Brain microvascular endothelial cell (primary cell): ENCODE measurements around the gene MYCBP.
"Not testable (repeated sequence)": the region's sequence is repeated elsewhere in the genome, so short reads cannot be mapped to it uniquely, and the experiment has no call there.

ENCODE experiments used
- DNase-seq: peaks from one replicate; pipeline ENCODE4 v3.0.0-alpha.2; 2020
- H3K27ac ChIP-seq: fragments of 250-450 bp; sonication (Bioruptor Pico); 2 replicates; pipeline ENCODE4 v1.5.1; 2020; ENCODE audit warnings: mild to moderate bottlenecking, moderate library complexity
- H3K27me3 ChIP-seq: fragments of 250-450 bp; sonication (Bioruptor Pico); replicated peaks from 2 replicates; pipeline ENCODE4 v1.5.1; 2020; ENCODE audit warnings: mild to moderate bottlenecking
- H3K36me3 ChIP-seq: fragments of 250-450 bp; sonication (Bioruptor Pico); replicated peaks from 2 replicates; pipeline ENCODE4 v1.5.1; 2020; ENCODE audit warnings: mild to moderate bottlenecking
- H3K4me3 ChIP-seq: 2 replicates; pipeline ENCODE4 v1.5.1; 2011; ENCODE audit warnings: low read depth, mild to moderate bottlenecking, control low read depth, low read length, moderate library complexity
- in situ Hi-C: cut with HindIII; loops from 2 replicates; pipeline ENCODE4 v1.10.0; 2017; ENCODE audit warnings: low sequenced_read_pairs, low pct_ligation_motif_present
- TF ChIP-seq, protein P1 (sequence below): IDR thresholded peaks from 2 replicates; pipeline ENCODE4 v1.5.1; 2011; ENCODE audit warnings: low read depth, mild to moderate bottlenecking, moderate library complexity, low read length, control low read depth, inconsistent platforms; ENCODE audit errors: missing control alignments

MYCBP gene

GRCh38 chr1:38915352-38915948 lies 42.3 kb upstream of the MYCBP start:
- no peak for DNase-seq
- TF ChIP-seq, protein P1, sequence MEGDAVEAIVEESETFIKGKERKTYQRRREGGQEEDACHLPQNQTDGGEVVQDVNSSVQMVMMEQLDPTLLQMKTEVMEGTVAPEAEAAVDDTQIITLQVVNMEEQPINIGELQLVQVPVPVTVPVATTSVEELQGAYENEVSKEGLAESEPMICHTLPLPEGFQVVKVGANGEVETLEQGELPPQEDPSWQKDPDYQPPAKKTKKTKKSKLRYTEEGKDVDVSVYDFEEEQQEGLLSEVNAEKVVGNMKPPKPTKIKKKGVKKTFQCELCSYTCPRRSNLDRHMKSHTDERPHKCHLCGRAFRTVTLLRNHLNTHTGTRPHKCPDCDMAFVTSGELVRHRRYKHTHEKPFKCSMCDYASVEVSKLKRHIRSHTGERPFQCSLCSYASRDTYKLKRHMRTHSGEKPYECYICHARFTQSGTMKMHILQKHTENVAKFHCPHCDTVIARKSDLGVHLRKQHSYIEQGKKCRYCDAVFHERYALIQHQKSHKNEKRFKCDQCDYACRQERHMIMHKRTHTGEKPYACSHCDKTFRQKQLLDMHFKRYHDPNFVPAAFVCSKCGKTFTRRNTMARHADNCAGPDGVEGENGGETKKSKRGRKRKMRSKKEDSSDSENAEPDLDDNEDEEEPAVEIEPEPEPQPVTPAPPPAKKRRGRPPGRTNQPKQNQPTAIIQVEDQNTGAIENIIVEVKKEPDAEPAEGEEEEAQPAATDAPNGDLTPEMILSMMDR: no peak
- no peaks in the 10 kb centered on the region for H3K36me3 ChIP-seq
- H3K27me3 ChIP-seq: no peaks in the 10 kb centered on the region
- in situ Hi-C loops: no loop called here
- H3K4me3 ChIP-seq: no peak overlapping the region
- H3K27ac ChIP-seq: no peak overlapping the region

- in situ Hi-C loops, DNase-seq, H3K36me3 ChIP-seq, H3K27me3 ChIP-seq, H3K4me3 ChIP-seq, H3K27ac ChIP-seq: not testable (repeated sequence)
Measured at GRCh38 chr1:38914908-38915307, 41.8 kb upstream of the MYCBP start.

GRCh38 chr1:38908821-38909220 lies 35.7 kb upstream of the MYCBP start:
- no peak overlapping the region for H3K4me3 ChIP-seq
- H3K36me3 ChIP-seq: no peaks in the 10 kb centered on the region
- TF ChIP-seq, protein P1: no peak
- DNase-seq: no peak
- no peaks in the 10 kb centered on the region for H3K27me3 ChIP-seq
- in situ Hi-C loops: no loop called here
- no peak overlapping the region for H3K27ac ChIP-seq

DNA sequence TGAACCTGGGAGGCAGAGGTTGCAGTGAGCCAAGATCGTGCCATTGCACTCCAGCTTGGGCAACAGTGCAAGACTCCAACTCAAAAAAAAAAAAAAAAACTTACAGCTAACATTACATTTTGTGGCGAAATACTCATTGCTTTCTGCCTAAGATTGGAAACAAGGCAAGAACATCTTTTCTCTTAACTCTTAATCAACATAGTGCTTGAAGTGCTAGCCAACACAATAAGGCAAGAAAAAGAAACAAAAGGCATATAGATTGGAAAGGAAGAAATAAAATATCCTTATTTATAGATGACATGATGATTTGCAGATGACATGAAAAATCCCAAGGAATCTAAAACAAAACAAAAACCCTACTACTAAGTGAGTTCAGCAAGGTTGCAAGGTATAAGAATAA lies 32.8 kb upstream of the MYCBP start:
- Histone ChIP-seq H3K36me3 (no peaks in the 10 kb centered on the region), H3K27ac (no peak overlapping the region), H3K4me3 (no peak overlapping the region), H3K27me3 (no peaks in the 10 kb centered on the region)
- no peak for DNase-seq
- TF ChIP-seq, protein P1: no peak
- in situ Hi-C loops: no loop called here

- Histone ChIP-seq H3K4me3 (no peak overlapping the region), H3K36me3 (no peaks in the 10 kb centered on the region), H3K27ac (no peak overlapping the region), H3K27me3 (no peaks in the 10 kb centered on the region)
- no peak for DNase-seq
- TF ChIP-seq, protein P1: no peak
- in situ Hi-C loops: no loop called here
Measured at GRCh38 chr1:38899560-38899959, 26.4 kb upstream of the MYCBP start.

DNA sequence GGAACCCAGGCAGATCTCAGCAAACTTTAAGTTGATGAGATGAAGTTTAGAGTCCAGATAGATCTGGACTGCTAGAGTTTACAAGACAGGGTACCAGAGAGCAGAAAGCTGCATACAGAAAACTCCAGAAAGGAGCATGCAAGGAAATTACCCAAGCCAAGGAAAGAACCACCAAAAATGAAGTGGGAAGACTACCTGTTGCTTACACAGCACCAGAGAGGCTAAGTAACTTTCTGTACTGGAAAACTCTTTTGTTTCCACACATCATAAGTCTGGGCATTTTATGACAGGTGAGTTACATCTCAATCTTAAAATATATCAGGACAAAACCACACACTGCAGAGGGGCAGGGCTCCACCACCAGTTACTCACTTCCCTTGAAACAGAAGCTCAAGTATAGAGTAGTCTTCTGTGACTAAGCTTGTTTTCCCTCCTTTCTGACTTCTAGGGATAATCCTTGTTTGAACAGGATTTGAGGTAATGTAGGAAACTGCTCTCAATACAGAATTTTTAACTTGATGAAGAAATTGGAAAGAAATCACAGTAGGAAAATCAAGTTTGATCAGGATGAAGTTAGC lies 25.6 kb upstream of the MYCBP start:
- H3K27me3 ChIP-seq: no peaks in the 10 kb centered on the region
- in situ Hi-C loops: no loop called here
- no peak overlapping the region for H3K4me3 ChIP-seq
- no peak overlapping the region for H3K27ac ChIP-seq
- TF ChIP-seq, protein P1: no peak
- H3K36me3 ChIP-seq: no peaks in the 10 kb centered on the region
- no peak for DNase-seq
